ENCODE results near the gene QRICH2.
"Not testable (repeated sequence)": the region's sequence is repeated elsewhere in the genome, so short reads cannot be mapped to it uniquely, and the experiment has no call there.

QRICH2 gene

GRCh38 chr17:76246080-76247066 lies 61.7 kb downstream of the QRICH2 start:
- DNase-seq = no peak

GRCh38 chr17:76244721-76245120 lies 63.4 kb downstream of the QRICH2 start:
- not testable (repeated sequence) for DNase-seq

GRCh38 chr17:76243826-76244679 lies 64.0 kb downstream of the QRICH2 start:
- DNase-seq = no peak

GRCh38 chr17:76241691-76242255 lies 66.3 kb downstream of the QRICH2 start:
- no peak for DNase-seq

- DNase-seq = no peak
These were observed 66.9 kb downstream of the QRICH2 start for GRCh38 chr17:76241204-76241538.

GRCh38 chr17:76240461-76241203 lies 67.4 kb downstream of the QRICH2 start, which contains the start of gene RNF157:
TSS of gene RNF157 (minus strand) at chr17:76240493. CDS start at chr17:76240240, 253 bp downstream.
- peak; percentile 26 for DNase-seq

- DNase-seq = no peak
These were observed 68.4 kb downstream of the QRICH2 start for GRCh38 chr17:76239538-76240274.

- no peak for DNase-seq
These were observed 69.1 kb downstream of the QRICH2 start for GRCh38 chr17:76238847-76239537.

- no peak for DNase-seq
These were observed 70.2 kb downstream of the QRICH2 start for GRCh38 chr17:76237859-76238313.

- DNase-seq = no peak
These were observed 71.5 kb downstream of the QRICH2 start for GRCh38 chr17:76236603-76237002.

GRCh38 chr17:76235883-76236282 lies 72.2 kb downstream of the QRICH2 start:
- DNase-seq = no peak

- no peak for DNase-seq
These were observed 73.8 kb downstream of the QRICH2 start for GRCh38 chr17:76234354-76234679.

GRCh38 chr17:76233588-76234353 lies 74.3 kb downstream of the QRICH2 start:
- no peak for DNase-seq

GRCh38 chr17:76232342-76232741 lies 75.7 kb downstream of the QRICH2 start:
- no peak for DNase-seq

GRCh38 chr17:76226749-76227148 lies 81.3 kb downstream of the QRICH2 start:
- not testable (repeated sequence) for DNase-seq

GRCh38 chr17:76225373-76226086 lies 82.5 kb downstream of the QRICH2 start:
- not testable (repeated sequence) for DNase-seq

All from NCI-H1092 (cell line).